Caco-2 (cell line): ENCODE data around the gene PCARE. TPM values are rescaled to one million over a fixed set of nuclear protein-coding genes. Genes with fewer than 3 reads are reported as not detected.

Experiments
- BruUV-seq: library from RNA; stranded (reverse); fragments of 400-500 nt; replicated peaks from 2 replicates; lab custom pipeline; 2021; lab: Mats Ljungman, UMichigan
- CTCF ChIA-PET: fragments of 300-600 bp; sonication (Branson Sonifier 250); formaldehyde crosslinking; loops from one replicate; lab custom pipeline; 2022; ENCODE audit warnings: antibody characterized with exemption; lab: Charles Lee
- POLR2A ChIA-PET: fragments of 300-600 bp; sonication (Branson Sonifier 250); formaldehyde crosslinking; loops from one replicate; lab custom pipeline; 2022; ENCODE audit warnings: antibody characterized with exemption; lab: Charles Lee
- DNase-seq, 2 experiments: peaks; one replicate each; pipeline versions ENCODE4 v3.0.0 to v3.0.0-alpha.2; 2020 to 2022
- H3K27me3 ChIP-seq: replicated peaks from 2 replicates; pipeline ENCODE4 v1.6.0; 2011; ENCODE audit warnings: low read length; ENCODE audit not compliant: control insufficient read depth, insufficient read depth
- H3K36me3 ChIP-seq: 2 replicates; pipeline ENCODE4 v1.5.1; 2011; ENCODE audit warnings: low read length; ENCODE audit not compliant: control insufficient read depth, insufficient read depth
- H3K4me1 ChIP-seq: fragments of 250-450 bp; sonication (Bioruptor Pico); 2 replicates; pipeline ENCODE4 v1.5.1; 2020; ENCODE audit warnings: mild to moderate bottlenecking
- H3K4me3 ChIP-seq: 2 replicates; pipeline ENCODE4 v1.5.1; 2011; ENCODE audit warnings: low read depth, mild to moderate bottlenecking, control low read depth, low read length
- H3K9me3 ChIP-seq: fragments of 250-450 bp; sonication (Bioruptor Pico); 2 replicates; pipeline ENCODE4 v1.5.1; 2020; ENCODE audit warnings: mild to moderate bottlenecking, moderate library complexity
- H3K27ac Mint-ChIP-seq: one replicate; pipeline ENCODE4 v1.8.0; 2022; ENCODE audit warnings: mixed read lengths; ENCODE audit not compliant: unreplicated experiment
- H3K27me3 Mint-ChIP-seq: one replicate; pipeline ENCODE4 v1.8.0; 2022; ENCODE audit warnings: mixed read lengths; ENCODE audit not compliant: insufficient read depth, unreplicated experiment
- H3K36me3 Mint-ChIP-seq: one replicate; pipeline ENCODE4 v1.8.0; 2022; ENCODE audit warnings: mild to moderate bottlenecking, mixed read lengths; ENCODE audit not compliant: insufficient read depth, unreplicated experiment
- H3K4me1 Mint-ChIP-seq: one replicate; pipeline ENCODE4 v1.8.0; 2022; ENCODE audit warnings: low read depth, mixed read lengths; ENCODE audit not compliant: unreplicated experiment
- H3K4me3 Mint-ChIP-seq: one replicate; pipeline ENCODE4 v1.8.0; 2022; ENCODE audit warnings: mild to moderate bottlenecking, moderate library complexity, mixed read lengths; ENCODE audit not compliant: unreplicated experiment
- H3K9me3 Mint-ChIP-seq: one replicate; pipeline ENCODE4 v1.8.0; 2022; ENCODE audit warnings: mixed read lengths; ENCODE audit not compliant: unreplicated experiment
- intact Hi-C: fragments of 100-400 bp; cut with micrococcal nuclease; formaldehyde crosslinking; loops from one replicate; pipeline ENCODE4 v1.10.0; 2022; ENCODE audit not compliant: unreplicated experiment
- total RNA-seq: library from RNA; stranded (reverse); gene quantifications from 2 replicates; pipeline ENCODE4 v1.2.3, GENCODE V29; 2022
- TF ChIP-seq, protein P1 (sequence below), 2 experiments: fragments of 200-600 bp in 1 of 2; IDR thresholded peaks; 1 replicate in 1 of 2; 2 replicates in 1 of 2; pipeline versions ENCODE4 v1.5.1 to v1.8.0; 2011 to 2022; ENCODE audit warnings: antibody characterized with exemption in 1 of 2, control low read depth in 1 of 2, inconsistent platforms in 1 of 2, low read depth in 1 of 2, low read length in 1 of 2, mild to moderate bottlenecking in 1 of 2, moderate library complexity in 1 of 2; ENCODE audit not compliant: insufficient read depth in 1 of 2, severe bottlenecking in 1 of 2, unreplicated experiment in 1 of 2

The PCARE gene
- total RNA-seq, 1 experiment from 2014 or later: not detected

DNA sequence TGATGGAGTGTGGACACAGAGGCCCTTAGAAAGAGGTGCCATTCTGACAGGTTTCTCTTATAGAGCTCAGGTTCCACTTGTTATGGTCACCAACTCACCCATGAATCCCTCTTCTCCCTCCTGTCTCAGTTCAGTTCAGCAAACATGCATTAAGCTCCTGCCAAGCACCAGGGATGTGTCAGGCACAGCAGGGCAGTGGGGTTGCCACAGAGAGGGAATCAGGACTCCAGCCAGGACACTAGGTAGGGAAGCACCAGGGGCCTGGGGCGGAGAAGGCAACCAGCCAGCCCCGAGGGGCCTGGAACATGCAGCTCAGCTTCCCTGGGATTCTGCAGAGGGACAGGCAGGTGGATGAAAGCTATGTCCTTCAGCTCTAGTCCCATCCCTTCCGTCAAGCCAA, 48.6 kb downstream of the PCARE start:
- Mint-ChIP-seq H3K36me3 (no peaks in the 10 kb centered on the region), H3K4me3 (no peak overlapping the region), H3K4me1 (peaks cover 6% of the 10 kb centered on the region), H3K9me3 (no peaks in the 10 kb centered on the region), H3K27ac (no peak overlapping the region), H3K27me3 (no peaks in the 10 kb centered on the region)
- no peaks in the 10 kb centered on the region for H3K36me3 ChIP-seq
- no peaks in the 10 kb centered on the region for H3K9me3 ChIP-seq
- H3K4me1 ChIP-seq: no peaks in the 10 kb centered on the region
- intact Hi-C loops: no loop called here
- no peaks in the 10 kb centered on the region for H3K27me3 ChIP-seq
- ChIA-PET CTCF (no interaction called here), POLR2A (no interaction called here)
- DNase-seq: no peak
- H3K4me3 ChIP-seq: no peak overlapping the region
- BruUV-seq: no TSS peak
- TF ChIP-seq, protein P1, sequence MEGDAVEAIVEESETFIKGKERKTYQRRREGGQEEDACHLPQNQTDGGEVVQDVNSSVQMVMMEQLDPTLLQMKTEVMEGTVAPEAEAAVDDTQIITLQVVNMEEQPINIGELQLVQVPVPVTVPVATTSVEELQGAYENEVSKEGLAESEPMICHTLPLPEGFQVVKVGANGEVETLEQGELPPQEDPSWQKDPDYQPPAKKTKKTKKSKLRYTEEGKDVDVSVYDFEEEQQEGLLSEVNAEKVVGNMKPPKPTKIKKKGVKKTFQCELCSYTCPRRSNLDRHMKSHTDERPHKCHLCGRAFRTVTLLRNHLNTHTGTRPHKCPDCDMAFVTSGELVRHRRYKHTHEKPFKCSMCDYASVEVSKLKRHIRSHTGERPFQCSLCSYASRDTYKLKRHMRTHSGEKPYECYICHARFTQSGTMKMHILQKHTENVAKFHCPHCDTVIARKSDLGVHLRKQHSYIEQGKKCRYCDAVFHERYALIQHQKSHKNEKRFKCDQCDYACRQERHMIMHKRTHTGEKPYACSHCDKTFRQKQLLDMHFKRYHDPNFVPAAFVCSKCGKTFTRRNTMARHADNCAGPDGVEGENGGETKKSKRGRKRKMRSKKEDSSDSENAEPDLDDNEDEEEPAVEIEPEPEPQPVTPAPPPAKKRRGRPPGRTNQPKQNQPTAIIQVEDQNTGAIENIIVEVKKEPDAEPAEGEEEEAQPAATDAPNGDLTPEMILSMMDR (IDR thresholded peaks at IDR 0.05; ENCODE audit: insufficient read depth in 1 of 2, low read depth in 1 of 2, low read length in 1 of 2, severe bottlenecking in 1 of 2, unreplicated experiment in 1 of 2): no peak

DNA sequence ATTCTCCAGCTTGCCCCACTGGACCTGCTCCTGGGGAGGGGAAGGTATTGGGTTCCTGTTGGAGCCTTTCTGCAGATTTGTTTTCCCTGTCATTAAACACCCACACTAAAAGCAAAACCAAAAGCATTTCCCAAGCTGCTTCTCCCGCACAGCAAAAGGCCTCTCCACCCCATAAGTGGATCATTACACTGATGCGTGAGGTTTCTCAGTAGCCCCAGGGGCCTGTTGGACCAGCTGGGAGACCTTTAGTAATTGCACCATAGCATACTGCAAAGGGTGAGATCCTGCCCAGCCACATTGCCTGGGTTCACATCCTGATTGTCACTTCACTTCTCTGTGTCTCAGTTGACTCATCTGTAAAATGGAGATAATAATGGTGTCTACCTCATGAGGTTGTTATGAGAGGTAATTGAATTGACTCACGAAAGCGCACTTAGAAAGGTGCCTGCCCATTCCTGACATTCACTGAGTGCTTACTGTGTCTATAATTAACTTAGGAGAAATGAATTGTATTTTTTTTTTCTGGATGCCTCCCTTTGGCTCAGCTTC, 49.4 kb downstream of the PCARE start:
- CTCF ChIA-PET: no interaction called here
- POLR2A ChIA-PET: no interaction called here
- no TSS peak for BruUV-seq
- no peaks in the 10 kb centered on the region for H3K27me3 Mint-ChIP-seq
- H3K4me1 ChIP-seq: no peaks in the 10 kb centered on the region
- no peak overlapping the region for H3K4me3 ChIP-seq
- intact Hi-C loops: no loop called here
- no peaks in the 10 kb centered on the region for H3K36me3 Mint-ChIP-seq
- DNase-seq: no peak
- no peaks in the 10 kb centered on the region for H3K9me3 Mint-ChIP-seq
- no peak overlapping the region for H3K27ac Mint-ChIP-seq
- no peaks in the 10 kb centered on the region for H3K27me3 ChIP-seq
- TF ChIP-seq, protein P1 (IDR thresholded peaks at IDR 0.05; ENCODE audit: insufficient read depth in 1 of 2, low read depth in 1 of 2, low read length in 1 of 2, severe bottlenecking in 1 of 2, unreplicated experiment in 1 of 2): no peak
- no peak overlapping the region for H3K4me3 Mint-ChIP-seq
- H3K36me3 ChIP-seq: no peaks in the 10 kb centered on the region
- no peaks in the 10 kb centered on the region for H3K9me3 ChIP-seq
- peaks cover 6% of the 10 kb centered on the region for H3K4me1 Mint-ChIP-seq

DNA sequence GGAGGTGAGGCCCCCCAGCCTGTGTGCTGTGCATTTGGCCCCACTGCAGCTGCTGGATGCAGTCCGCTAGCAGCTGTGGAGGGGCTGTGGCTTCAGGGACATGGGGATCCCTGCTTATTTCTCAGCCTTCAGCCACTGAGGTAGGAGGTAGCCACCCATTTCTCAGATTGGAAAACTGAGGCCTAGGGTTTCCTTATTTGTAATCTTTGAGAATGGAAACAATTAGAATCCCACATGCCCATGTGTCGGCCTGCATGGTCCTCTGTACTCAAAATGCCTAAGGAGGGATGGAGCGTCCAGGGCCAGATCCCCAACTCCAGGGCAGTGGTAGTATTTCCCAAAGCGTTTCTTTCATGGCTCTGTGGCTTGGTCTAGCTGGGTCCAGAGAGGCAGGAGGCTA, 51.1 kb downstream of the PCARE start:
- TF ChIP-seq, protein P1 (IDR thresholded peaks at IDR 0.05; ENCODE audit: insufficient read depth in 1 of 2, low read depth in 1 of 2, low read length in 1 of 2, severe bottlenecking in 1 of 2, unreplicated experiment in 1 of 2): no peak
- Mint-ChIP-seq H3K4me1 (peaks cover 6% of the 10 kb centered on the region), H3K27ac (no peak overlapping the region), H3K36me3 (no peaks in the 10 kb centered on the region), H3K27me3 (no peaks in the 10 kb centered on the region), H3K4me3 (no peak overlapping the region), H3K9me3 (no peaks in the 10 kb centered on the region)
- ChIA-PET POLR2A (no interaction called here), CTCF (no interaction called here)
- no peak for DNase-seq
- Histone ChIP-seq H3K27me3 (no peaks in the 10 kb centered on the region), H3K9me3 (no peaks in the 10 kb centered on the region), H3K36me3 (no peaks in the 10 kb centered on the region), H3K4me3 (no peak overlapping the region), H3K4me1 (no peaks in the 10 kb centered on the region)
- intact Hi-C loops: no loop called here
- BruUV-seq: no TSS peak
